HAP-1 (cell line): ENCODE measurements around the gene INTS6.
A peak's percentile ranks its signal among the peaks of the same experiment; 100 is the strongest.

ENCODE experiments used
- DNase-seq, 2 experiments: peaks; one replicate each; pipeline ENCODE4 v3.0.0-alpha.2; 2016 to 2020; ENCODE audit warnings: low spot score in 2 of 2
- H3K27me3 ChIP-seq: fragments of 250-450 bp; sonication (Bioruptor Pico); 2 replicates; pipeline ENCODE4 v1.5.1; 2020; ENCODE audit warnings: low read depth, mild to moderate bottlenecking, moderate library complexity
- H3K36me3 ChIP-seq: fragments of 250-450 bp; sonication (Bioruptor Pico); replicated peaks from 2 replicates; pipeline ENCODE4 v1.5.1; 2020; ENCODE audit warnings: mild to moderate bottlenecking
- H3K4me1 ChIP-seq: fragments of 250-450 bp; sonication (Bioruptor Pico); 2 replicates; pipeline ENCODE4 v1.5.1; 2020; ENCODE audit warnings: mild to moderate bottlenecking
- H3K4me3 ChIP-seq: fragments of 250-450 bp; sonication (Bioruptor Pico); 2 replicates; pipeline ENCODE4 v1.5.1; 2020; ENCODE audit warnings: mild to moderate bottlenecking, moderate library complexity
- H3K9me3 ChIP-seq: fragments of 250-450 bp; sonication (Bioruptor Pico); 2 replicates; pipeline ENCODE4 v1.5.1; 2020; ENCODE audit warnings: mild to moderate bottlenecking, moderate library complexity
- in situ Hi-C: fragments of 300-500 bp; cut with MboI; formaldehyde crosslinking; loops from 3 replicates; pipeline ENCODE4 v1.14.3; 2020; ENCODE audit warnings: low sequenced_read_pairs, inconsistent platforms, mixed read lengths

Gene INTS6

DNA sequence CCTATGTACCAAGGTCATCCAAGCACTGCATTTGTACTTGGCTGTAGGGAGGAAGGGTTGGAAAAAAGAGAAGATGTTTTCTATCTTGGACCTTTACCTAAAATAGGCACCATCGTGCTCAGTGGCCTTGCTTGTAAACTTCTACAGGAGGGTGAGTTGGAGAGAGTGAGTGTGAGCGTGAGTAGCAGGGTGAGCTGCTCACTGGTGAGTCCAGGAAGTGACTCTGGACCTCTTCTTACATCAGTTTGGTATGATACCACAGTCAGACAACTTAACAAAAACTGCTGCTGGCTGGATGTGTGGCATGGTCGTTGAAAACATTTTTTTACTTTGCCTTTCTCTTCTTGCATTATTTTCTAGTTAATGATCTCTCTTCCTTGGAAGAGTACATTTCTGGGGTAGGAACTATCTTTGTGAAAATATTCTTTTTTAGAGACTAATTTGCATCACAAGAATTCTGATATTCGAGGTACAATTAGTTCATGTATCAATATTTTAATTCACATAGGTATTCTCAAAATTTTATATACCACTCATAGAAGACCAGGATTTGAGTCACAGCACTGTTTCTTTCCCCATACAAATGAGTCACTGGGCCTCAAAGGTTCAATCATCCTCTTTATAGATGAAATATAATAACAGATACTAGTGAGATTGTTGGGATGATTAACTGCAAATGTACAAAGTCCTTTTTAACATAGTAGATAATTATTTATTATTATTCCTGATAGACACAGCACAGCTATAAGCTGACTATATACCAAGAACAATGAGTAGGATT, 112.7 kb downstream of the INTS6 start:
- Histone ChIP-seq H3K4me3 (no peak overlapping the region), H3K36me3 (no peaks in the 10 kb centered on the region), H3K4me1 (no peaks in the 10 kb centered on the region), H3K9me3 (no peaks in the 10 kb centered on the region), H3K27me3 (no peaks in the 10 kb centered on the region)
- in situ Hi-C loops: no loop called here
- no peak for DNase-seq

DNA sequence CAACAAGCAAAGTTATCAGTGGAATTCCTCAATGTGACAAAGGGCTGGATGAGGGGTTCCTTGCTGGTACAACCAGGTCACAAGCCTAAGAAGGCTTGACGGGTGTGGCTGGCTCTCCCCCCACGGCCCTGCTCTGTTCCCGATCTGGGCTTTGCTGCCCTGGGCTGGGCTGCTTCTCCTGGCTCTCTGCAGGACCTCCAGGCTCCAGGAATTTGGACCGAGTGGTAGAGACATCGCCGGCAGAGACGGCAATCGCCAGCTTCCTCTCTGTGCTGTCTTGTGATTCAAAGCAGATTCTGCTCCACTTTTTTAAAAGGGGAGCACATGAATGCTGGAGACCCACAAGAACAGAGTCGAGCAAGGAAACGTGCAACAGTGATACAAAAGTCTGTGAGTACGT, 113.5 kb downstream of the INTS6 start, which contains the start of gene SERPINE3:
SERPINE3 (plus strand) TSS at position 338 of the 400 bp plus-strand sequence. CDS start 1,401 bp downstream, outside the sequence.
- Histone ChIP-seq H3K4me1 (no peaks in the 10 kb centered on the region), H3K4me3 (no peak within 1 kb of the TSS), H3K9me3 (no peaks in the 10 kb centered on the region), H3K27me3 (no peaks in the 10 kb centered on the region), H3K36me3 (no peaks in the 10 kb centered on the region)
- in situ Hi-C loops: no loop called here
- no peak for DNase-seq

DNA sequence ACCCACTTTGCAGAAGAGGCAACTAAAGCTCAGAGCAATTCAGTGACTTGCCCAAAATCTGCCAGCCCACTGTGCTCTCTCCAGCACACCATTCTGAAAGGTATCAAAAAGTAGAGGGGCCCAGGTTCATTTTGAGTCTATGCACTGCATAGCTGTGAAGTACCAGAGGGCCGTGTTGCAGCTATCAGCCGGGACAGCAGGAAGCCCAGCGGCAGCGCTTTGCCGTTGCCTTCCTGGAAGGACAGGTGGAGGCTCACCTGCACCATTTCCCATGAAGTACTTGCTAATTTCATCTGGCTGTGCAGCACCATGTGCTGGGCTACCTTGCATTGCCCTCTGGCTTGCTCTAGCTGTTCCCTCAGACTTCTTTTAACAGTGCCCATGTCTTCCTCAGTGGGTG, 116.1 kb downstream of the INTS6 start:
- H3K27me3 ChIP-seq: no peaks in the 10 kb centered on the region
- H3K9me3 ChIP-seq: no peaks in the 10 kb centered on the region
- peaks cover 3% of the 10 kb centered on the region; the same call in 1 of the 2 replicates for H3K4me1 ChIP-seq
- in situ Hi-C loops: no loop called here
- no peak overlapping the region for H3K4me3 ChIP-seq
- no peak for DNase-seq
- H3K36me3 ChIP-seq: no peaks in the 10 kb centered on the region

DNA sequence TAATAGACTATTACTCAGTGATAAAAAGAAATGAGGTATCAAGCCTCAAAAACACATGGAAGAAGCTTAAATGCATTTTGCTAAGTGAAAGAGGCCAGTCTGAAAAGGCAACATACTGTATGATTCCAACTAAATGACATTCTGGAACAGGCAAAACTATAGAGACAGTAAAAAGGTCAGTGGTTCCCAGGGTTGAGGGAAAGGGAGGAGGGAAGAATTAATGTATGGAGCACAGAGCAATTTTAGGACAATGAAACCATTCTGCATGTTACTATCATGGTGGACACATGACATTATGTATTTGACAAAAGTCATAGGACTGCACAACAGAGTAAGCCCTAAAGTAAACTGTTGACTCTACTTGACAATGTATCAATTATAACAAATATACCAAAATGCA, 119.0 kb downstream of the INTS6 start:
- DNase-seq: no peak
- Histone ChIP-seq H3K9me3 (no peaks in the 10 kb centered on the region), H3K4me1 (peaks cover 9% of the 10 kb centered on the region), H3K27me3 (no peaks in the 10 kb centered on the region), H3K36me3 (no peaks in the 10 kb centered on the region), H3K4me3 (no peak overlapping the region)
- in situ Hi-C loops: no loop called here

DNA sequence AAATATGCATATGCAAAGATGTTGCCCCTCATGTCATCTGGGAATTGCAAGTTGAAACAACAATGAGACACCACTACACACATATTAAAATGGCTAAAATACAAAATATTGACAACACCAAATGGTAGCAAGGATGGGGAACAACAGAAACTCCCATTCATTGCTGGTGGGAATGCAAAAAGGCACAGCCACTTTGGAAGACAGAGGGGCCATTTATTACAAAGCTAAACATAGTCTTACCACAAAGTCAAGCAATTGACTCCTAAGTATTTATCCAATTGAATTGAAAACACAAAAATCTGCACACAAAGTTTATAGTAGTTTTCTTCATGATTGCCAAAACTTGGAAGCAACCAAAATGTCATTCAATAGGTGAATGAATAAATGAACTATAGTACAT, 119.4 kb downstream of the INTS6 start:
- Histone ChIP-seq H3K4me1 (peaks cover 13% of the 10 kb centered on the region), H3K27me3 (no peaks in the 10 kb centered on the region), H3K4me3 (no peak overlapping the region), H3K36me3 (no peaks in the 10 kb centered on the region), H3K9me3 (no peaks in the 10 kb centered on the region)
- in situ Hi-C loops: no loop called here
- no peak for DNase-seq

DNA sequence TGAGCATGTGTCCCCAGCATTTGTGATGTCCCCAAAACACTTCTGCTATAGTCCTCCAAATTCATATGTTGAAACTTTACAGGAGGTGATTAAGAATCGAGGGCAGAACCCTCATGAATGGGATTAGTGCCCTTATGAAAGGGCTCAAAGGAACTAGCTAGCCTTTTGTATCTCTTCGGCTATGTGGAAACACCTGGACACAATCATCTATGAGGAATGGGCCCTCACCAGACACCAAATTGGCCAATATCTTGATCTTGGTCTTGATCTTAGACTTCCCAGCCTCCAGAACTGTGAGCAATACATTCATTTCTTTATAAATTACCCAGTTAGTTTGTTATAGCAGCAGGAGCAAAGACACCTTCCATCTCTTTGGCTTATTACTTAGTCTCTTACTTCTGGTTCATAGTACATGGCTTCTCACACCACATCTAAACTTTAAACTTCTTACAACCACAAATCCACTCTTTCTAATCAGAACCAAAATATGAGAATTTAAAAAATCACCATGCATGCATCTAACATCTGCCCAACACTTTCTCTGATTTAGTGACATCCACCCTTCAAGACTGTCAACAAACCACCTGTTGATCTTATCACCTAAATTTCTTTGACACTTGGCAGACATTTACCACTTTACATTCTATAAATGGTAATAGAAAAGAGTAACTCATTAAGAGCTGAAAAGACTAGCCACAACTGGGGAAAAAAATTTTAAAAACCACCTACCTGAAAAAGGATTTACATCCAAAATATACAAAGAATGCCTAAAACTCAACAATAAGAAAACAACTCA, 120.1 kb downstream of the INTS6 start:
- Histone ChIP-seq H3K27me3 (no peaks in the 10 kb centered on the region), H3K36me3 (no peaks in the 10 kb centered on the region), H3K4me1 (peaks cover 18% of the 10 kb centered on the region), H3K4me3 (no peak overlapping the region), H3K9me3 (no peaks in the 10 kb centered on the region)
- no peak for DNase-seq
- in situ Hi-C loops: no loop called here

DNA sequence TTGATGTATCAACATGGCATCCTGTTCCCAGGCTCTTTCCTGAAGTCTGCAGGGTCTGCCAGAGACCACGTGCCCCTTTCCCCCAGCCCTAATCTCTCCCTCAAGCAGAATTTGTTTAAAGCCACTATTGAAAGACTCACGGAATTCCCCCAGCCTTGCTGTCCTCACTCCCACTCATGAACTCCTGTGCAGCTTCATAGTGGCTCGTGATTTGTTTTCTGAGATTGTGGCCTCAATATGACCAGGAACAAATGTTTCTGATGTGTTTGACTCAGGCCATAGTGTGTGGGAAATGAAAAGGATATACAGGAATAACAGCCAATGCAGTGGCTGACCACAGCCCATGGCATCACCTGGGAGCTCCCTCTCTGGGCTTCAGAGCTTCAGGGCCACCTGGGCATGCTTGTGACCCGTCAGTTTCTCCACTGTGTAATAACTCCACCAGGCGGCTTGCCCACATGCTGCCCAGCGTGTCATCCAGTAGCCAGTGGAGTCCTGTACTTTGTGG, 121.4 kb downstream of the INTS6 start:
- H3K27me3 ChIP-seq: no peaks in the 10 kb centered on the region
- DNase-seq: no peak
- in situ Hi-C loops: no loop called here
- H3K36me3 ChIP-seq: no peaks in the 10 kb centered on the region
- peaks cover 18% of the 10 kb centered on the region for H3K4me1 ChIP-seq
- no peak overlapping the region for H3K4me3 ChIP-seq
- no peaks in the 10 kb centered on the region for H3K9me3 ChIP-seq

DNA sequence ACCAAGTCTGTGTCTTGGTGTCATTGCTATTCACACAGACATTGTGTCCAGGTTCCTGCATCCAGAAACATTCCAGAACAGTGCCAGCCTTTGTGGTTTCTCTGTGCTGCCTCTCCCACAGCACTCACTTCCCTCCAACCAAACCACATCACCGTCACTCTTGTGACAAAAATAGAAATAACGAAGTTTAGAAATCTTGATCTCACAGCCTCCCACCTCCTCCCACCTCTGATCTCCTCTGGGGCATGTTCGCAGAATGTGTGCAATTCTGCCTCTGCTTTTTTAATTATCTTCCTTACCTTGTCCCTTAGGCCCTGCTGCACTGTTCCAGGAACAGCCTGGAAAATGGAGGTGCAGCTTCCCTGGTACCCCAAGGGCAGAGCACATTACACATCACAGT, 122.0 kb downstream of the INTS6 start:
- no peak overlapping the region for H3K4me3 ChIP-seq
- H3K4me1 ChIP-seq: peaks cover 18% of the 10 kb centered on the region
- no peaks in the 10 kb centered on the region for H3K36me3 ChIP-seq
- H3K9me3 ChIP-seq: no peaks in the 10 kb centered on the region
- DNase-seq: no peak
- in situ Hi-C loops: no loop called here
- no peaks in the 10 kb centered on the region for H3K27me3 ChIP-seq

DNA sequence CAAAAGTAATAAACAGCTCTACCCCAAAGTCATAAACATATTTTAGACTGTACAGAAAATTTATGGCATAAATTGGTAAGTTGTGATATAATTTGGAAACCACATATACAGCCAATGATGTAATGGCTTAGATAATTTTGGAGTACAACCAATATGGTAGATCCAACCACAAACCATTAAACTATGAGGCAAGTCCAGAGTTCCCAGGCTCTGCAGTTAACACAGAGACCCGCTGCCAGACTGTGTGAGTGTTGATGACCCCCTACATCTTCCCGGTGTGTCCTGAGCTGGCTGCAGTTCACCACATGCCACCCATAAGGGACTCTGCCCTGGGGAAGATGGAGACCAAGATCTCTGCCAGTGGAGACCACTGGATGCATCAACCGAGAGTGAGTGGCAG, 123.2 kb downstream of the INTS6 start:
- H3K4me1 ChIP-seq: peaks cover 18% of the 10 kb centered on the region
- no peaks in the 10 kb centered on the region for H3K27me3 ChIP-seq
- H3K4me3 ChIP-seq: no peak overlapping the region
- no peaks in the 10 kb centered on the region for H3K9me3 ChIP-seq
- H3K36me3 ChIP-seq: no peaks in the 10 kb centered on the region
- in situ Hi-C loops: no loop called here
- no peak for DNase-seq

DNA sequence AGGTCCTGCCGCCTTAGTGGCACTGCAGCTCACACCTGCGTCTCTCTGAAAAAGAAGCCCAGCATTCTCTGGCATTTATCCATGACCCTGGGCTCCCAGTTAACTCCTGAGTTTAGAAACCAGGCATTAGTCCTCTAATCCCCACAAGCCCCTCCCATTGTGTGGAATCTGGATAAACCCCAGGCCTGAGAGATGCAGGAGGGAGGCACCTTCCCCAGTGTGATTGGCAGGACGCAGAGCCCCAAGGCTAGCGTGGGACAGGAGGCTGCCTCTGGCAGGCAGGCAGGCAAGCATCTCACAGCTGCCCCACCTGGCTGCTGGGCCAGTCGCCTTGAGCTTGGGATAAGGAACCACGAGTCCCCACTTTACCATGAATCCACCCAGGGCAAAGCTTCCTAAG, 124.3 kb downstream of the INTS6 start:
- no peak overlapping the region for H3K4me3 ChIP-seq
- H3K9me3 ChIP-seq: no peaks in the 10 kb centered on the region
- H3K4me1 ChIP-seq: peaks cover 18% of the 10 kb centered on the region
- peak; percentile 85 to 88 for DNase-seq
- in situ Hi-C loops: no loop called here
- H3K36me3 ChIP-seq: no peaks in the 10 kb centered on the region
- H3K27me3 ChIP-seq: no peaks in the 10 kb centered on the region

DNA sequence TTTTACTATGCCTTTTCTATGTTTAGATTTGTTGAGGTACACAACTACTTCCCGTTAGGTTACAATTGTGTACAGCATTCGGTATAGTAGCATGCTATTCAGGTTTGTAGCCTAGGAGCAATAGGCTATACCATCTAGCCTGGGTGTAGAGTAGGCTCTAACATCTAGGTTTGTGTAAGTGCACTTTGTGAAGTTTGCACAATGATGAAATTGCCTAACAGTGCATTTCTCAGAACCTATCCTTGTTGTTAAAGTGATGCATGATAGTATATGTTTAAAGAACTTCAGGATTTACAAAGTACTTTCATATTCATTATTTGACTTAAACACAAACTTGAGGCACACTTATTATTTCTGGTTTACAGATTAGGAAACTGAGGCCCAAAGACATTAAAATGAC, 124.9 kb downstream of the INTS6 start:
- Histone ChIP-seq H3K9me3 (no peaks in the 10 kb centered on the region), H3K27me3 (no peaks in the 10 kb centered on the region), H3K4me1 (peaks cover 15% of the 10 kb centered on the region), H3K4me3 (no peak overlapping the region), H3K36me3 (no peaks in the 10 kb centered on the region)
- in situ Hi-C loops: no loop called here
- no peak for DNase-seq

DNA sequence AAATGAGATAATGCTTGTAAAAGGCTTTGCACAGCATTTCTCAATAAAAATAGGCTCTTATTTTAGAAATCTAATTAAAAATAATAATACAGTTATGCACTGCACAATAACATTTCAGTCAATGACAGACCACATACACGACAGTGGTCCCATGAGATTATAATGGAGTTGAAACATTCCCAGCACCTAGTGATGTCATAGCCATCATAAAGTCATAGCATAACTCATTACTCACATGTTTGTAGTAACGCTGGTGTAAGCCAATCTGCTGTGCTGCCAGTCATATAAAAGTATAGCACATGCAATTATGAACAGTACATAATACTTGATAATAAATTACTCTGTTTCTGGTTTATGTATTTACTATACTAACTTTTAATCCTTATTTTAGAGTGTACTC, 126.1 kb downstream of the INTS6 start:
- H3K4me1 ChIP-seq: peaks cover 15% of the 10 kb centered on the region
- DNase-seq: no peak
- H3K4me3 ChIP-seq: no peak overlapping the region
- in situ Hi-C loops: no loop called here
- no peaks in the 10 kb centered on the region for H3K36me3 ChIP-seq
- no peaks in the 10 kb centered on the region for H3K9me3 ChIP-seq
- H3K27me3 ChIP-seq: no peaks in the 10 kb centered on the region

DNA sequence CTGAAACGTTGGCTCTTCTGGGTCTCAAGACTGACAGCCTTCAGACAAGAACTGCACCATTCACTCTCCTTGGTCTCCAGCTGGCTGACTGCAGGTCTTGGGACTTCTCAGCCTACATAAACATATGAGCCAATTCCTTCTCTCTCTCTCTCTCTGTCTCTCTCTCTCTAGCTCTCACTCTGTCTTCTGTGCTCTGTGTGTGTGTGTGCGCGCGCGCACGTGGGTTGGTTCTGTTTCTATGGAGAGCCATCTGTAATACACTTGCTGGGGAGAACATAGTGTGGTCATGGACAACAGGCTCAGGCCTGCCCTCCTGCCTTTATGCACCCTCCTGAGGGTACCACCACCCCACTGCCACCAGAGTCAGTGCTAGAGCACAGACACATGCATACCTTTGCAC, 127.0 kb downstream of the INTS6 start:
- no peaks in the 10 kb centered on the region for H3K36me3 ChIP-seq
- DNase-seq: no peak
- H3K9me3 ChIP-seq: no peaks in the 10 kb centered on the region
- H3K4me1 ChIP-seq: peaks cover 15% of the 10 kb centered on the region
- in situ Hi-C loops: no loop called here
- H3K4me3 ChIP-seq: no peak overlapping the region
- H3K27me3 ChIP-seq: no peaks in the 10 kb centered on the region

DNA sequence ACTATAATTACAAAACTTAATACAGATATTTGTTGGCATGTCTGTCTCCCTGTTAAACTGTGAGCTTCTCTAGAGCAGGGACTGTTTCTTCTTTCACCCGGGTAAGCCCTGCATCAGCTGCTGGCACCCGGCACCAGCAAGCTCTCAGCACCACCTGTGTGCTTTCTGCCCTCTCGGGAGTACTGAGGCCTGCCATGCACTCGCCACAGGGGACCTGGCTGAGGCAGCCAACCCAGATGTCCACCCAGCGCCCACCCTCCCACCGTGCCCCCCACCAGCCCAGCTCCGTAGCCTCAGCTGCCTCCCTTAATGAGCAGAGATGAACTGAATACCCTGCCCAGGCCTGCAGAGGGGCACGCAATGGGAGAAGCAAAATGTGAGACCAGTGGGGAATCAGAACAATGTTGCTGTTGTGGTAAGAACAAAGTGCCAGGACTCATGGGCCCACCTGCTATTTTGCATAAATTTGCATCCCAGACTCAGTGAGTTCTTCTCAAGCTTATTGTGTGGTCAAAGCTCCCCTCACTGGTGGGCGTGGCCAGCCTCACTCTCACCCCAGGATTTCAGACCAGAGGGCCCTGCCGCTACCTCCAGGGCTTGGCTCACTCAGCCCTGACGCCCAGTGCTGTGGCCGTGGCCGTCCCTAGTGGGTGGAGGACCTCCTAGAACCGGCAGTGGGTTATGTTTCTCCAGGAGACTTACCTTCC, 128.0 kb downstream of the INTS6 start:
- no peak for DNase-seq
- H3K4me1 ChIP-seq: peaks cover 15% of the 10 kb centered on the region
- no peaks in the 10 kb centered on the region for H3K9me3 ChIP-seq
- no peak overlapping the region for H3K4me3 ChIP-seq
- no peaks in the 10 kb centered on the region for H3K27me3 ChIP-seq
- in situ Hi-C loops: no loop called here
- no peaks in the 10 kb centered on the region for H3K36me3 ChIP-seq
